ENCODE results near the gene EGR1.

GRCh38 chr5:138471052-138471361, 5.7 kb downstream of the EGR1 start:
- TF ChIP-seq EP300 (IDR thresholded peaks at IDR 0.05) (no peak), POLR2AphosphoS5 (IDR thresholded peaks at IDR 0.05) (no peak)
- TF ChIP-seq, protein P1, sequence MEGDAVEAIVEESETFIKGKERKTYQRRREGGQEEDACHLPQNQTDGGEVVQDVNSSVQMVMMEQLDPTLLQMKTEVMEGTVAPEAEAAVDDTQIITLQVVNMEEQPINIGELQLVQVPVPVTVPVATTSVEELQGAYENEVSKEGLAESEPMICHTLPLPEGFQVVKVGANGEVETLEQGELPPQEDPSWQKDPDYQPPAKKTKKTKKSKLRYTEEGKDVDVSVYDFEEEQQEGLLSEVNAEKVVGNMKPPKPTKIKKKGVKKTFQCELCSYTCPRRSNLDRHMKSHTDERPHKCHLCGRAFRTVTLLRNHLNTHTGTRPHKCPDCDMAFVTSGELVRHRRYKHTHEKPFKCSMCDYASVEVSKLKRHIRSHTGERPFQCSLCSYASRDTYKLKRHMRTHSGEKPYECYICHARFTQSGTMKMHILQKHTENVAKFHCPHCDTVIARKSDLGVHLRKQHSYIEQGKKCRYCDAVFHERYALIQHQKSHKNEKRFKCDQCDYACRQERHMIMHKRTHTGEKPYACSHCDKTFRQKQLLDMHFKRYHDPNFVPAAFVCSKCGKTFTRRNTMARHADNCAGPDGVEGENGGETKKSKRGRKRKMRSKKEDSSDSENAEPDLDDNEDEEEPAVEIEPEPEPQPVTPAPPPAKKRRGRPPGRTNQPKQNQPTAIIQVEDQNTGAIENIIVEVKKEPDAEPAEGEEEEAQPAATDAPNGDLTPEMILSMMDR (IDR thresholded peaks at IDR 0.05) = no peak
